Neutrophil (primary cell): ENCODE results near the gene ILK.

ENCODE experiments used
- H3K27ac ChIP-seq: fragments of 200-600 bp; sonication (generic); 2 replicates; pipeline ENCODE4 v1.5.1; 2016; ENCODE audit warnings: mild to moderate bottlenecking, moderate library complexity
- H3K27me3 ChIP-seq: fragments of 200-600 bp; sonication (generic); 2 replicates; pipeline ENCODE4 v1.6.0; 2016; ENCODE audit warnings: mild to moderate bottlenecking
- H3K36me3 ChIP-seq: fragments of 200-600 bp; sonication (generic); 2 replicates; pipeline ENCODE4 v1.5.1; 2017
- H3K4me1 ChIP-seq, 2 experiments: fragments of 200-600 bp in 1 of 2; sonication (generic) in 1 of 2; 1 replicate in 1 of 2; 2 replicates in 1 of 2; pipeline versions ENCODE4 v1.5.1 to v1.6.1; 2013 to 2016; ENCODE audit warnings: low read depth in 1 of 2, low read length in 1 of 2, mild to moderate bottlenecking in 1 of 2, moderate library complexity in 1 of 2; ENCODE audit not compliant: control insufficient read depth in 1 of 2, insufficient read depth in 1 of 2
- H3K4me3 ChIP-seq, 2 experiments: fragments of 200-600 bp in 1 of 2; sonication (generic) in 1 of 2; 1 replicate in 1 of 2; 2 replicates in 1 of 2; pipeline ENCODE4 v1.5.1; 2013 to 2016; ENCODE audit warnings: low read depth in 1 of 2, low read length in 1 of 2, mild to moderate bottlenecking in 1 of 2, moderate library complexity in 1 of 2
- H3K9me3 ChIP-seq: fragments of 200-600 bp; sonication (generic); 2 replicates; pipeline ENCODE4 v1.5.1; 2016
- TF ChIP-seq, protein P1 (sequence below): fragments of 200-600 bp; sonication (generic); IDR thresholded peaks from 2 replicates; pipeline ENCODE4 v1.5.1; 2016; ENCODE audit warnings: antibody characterized with exemption

The ILK gene

GRCh38 chr11:6616596-6617250 lies 13.1 kb downstream of the ILK start:
- Histone ChIP-seq H3K27ac (peak overlapping the region; percentile 98), H3K36me3 (peaks cover 29% of the 10 kb centered on the region), H3K4me1 (peaks cover 44 to 47% of the 10 kb centered on the region in 2 experiments), H3K9me3 (no peaks in the 10 kb centered on the region), H3K4me3 (no peak overlapping the region), H3K27me3 (no peaks in the 10 kb centered on the region)
- TF ChIP-seq, protein P1, sequence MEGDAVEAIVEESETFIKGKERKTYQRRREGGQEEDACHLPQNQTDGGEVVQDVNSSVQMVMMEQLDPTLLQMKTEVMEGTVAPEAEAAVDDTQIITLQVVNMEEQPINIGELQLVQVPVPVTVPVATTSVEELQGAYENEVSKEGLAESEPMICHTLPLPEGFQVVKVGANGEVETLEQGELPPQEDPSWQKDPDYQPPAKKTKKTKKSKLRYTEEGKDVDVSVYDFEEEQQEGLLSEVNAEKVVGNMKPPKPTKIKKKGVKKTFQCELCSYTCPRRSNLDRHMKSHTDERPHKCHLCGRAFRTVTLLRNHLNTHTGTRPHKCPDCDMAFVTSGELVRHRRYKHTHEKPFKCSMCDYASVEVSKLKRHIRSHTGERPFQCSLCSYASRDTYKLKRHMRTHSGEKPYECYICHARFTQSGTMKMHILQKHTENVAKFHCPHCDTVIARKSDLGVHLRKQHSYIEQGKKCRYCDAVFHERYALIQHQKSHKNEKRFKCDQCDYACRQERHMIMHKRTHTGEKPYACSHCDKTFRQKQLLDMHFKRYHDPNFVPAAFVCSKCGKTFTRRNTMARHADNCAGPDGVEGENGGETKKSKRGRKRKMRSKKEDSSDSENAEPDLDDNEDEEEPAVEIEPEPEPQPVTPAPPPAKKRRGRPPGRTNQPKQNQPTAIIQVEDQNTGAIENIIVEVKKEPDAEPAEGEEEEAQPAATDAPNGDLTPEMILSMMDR: no peak

GRCh38 chr11:6617315-6617781 lies 13.8 kb downstream of the ILK start:
- Histone ChIP-seq H3K27me3 (no peaks in the 10 kb centered on the region), H3K4me3 (peak overlapping the region; percentile 75 to 93), H3K27ac (peak overlapping the region; percentile 98), H3K4me1 (peaks cover 42 to 47% of the 10 kb centered on the region in 2 experiments), H3K9me3 (no peaks in the 10 kb centered on the region), H3K36me3 (peaks cover 28% of the 10 kb centered on the region)
- TF ChIP-seq, protein P1: no peak

GRCh38 chr11:6618117-6619003 lies 14.8 kb downstream of the ILK start:
- peak overlapping the region; percentile 75 to 93 for H3K4me3 ChIP-seq
- H3K27ac ChIP-seq: peak overlapping the region; percentile 98
- no peaks in the 10 kb centered on the region for H3K9me3 ChIP-seq
- H3K36me3 ChIP-seq: peaks cover 28% of the 10 kb centered on the region
- H3K4me1 ChIP-seq: peaks cover 32 to 38% of the 10 kb centered on the region in 2 experiments
- TF ChIP-seq, protein P1: no peak
- H3K27me3 ChIP-seq: no peaks in the 10 kb centered on the region

DNA sequence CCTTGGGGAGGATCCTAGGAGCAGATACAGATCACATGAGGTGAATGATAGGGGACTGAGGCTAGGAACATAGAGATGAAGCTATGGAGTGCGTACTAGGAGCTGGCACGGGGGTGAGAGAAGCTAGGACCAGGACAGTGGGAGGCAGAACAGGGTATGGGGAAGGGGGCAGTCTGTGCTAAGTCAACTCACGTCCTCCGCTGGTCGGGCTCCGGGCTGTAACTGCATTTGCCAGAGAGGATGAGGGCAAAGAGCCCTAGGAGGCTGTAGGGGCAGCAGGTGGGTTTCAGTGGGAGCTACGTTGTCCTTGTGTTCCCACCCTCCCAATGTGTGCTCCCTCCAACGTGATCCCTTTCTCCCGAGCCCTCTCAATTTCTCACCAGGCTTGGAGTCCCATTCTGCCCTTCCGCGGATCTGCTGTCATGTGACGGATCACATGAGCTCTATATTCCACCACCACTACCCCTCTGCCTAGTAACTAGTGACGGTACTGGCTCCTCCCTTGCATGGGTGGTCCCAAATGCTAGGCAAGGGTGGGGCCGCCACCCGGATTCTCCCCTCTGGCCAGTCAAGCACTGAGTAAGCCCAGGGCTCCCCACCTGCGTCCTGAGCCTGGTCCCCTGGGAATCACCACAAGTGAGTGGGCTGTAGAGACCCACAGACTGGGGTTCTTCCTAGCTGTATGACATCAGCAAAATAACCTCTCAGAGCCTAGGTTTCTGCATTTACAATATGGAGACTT lies 15.6 kb downstream of the ILK start, which contains the start of gene TPP1:
TPP1 (minus strand) TSS at position 419 of the 742 bp plus-strand sequence; CDS start at position 397, 22 bp downstream.
- peaks cover 31 to 35% of the 10 kb centered on the region in 2 experiments for H3K4me1 ChIP-seq
- peak within 1 kb of the TSS; percentile 98 for H3K27ac ChIP-seq

More for the DNA sequence above, 15.6 kb downstream of the ILK start, which contains the start of gene TPP1:
- TF ChIP-seq, protein P1: no peak
- no peaks in the 10 kb centered on the region for H3K27me3 ChIP-seq
- H3K36me3 ChIP-seq: peaks cover 26% of the 10 kb centered on the region
- H3K4me3 ChIP-seq: peak within 1 kb of the TSS; percentile 75 to 93
- no peaks in the 10 kb centered on the region for H3K9me3 ChIP-seq
